Kidney tubule cell (primary cell): ENCODE measurements around the gene NEK8.
"Not testable (repeated sequence)": the region's sequence is repeated elsewhere in the genome, so short reads cannot be mapped to it uniquely, and the experiment has no call there.

Source experiments
- DNase-seq: peaks from one replicate; pipeline ENCODE4 v3.0.0-alpha.2; 2018; ENCODE audit warnings: low spot score

The NEK8 gene

DNA sequence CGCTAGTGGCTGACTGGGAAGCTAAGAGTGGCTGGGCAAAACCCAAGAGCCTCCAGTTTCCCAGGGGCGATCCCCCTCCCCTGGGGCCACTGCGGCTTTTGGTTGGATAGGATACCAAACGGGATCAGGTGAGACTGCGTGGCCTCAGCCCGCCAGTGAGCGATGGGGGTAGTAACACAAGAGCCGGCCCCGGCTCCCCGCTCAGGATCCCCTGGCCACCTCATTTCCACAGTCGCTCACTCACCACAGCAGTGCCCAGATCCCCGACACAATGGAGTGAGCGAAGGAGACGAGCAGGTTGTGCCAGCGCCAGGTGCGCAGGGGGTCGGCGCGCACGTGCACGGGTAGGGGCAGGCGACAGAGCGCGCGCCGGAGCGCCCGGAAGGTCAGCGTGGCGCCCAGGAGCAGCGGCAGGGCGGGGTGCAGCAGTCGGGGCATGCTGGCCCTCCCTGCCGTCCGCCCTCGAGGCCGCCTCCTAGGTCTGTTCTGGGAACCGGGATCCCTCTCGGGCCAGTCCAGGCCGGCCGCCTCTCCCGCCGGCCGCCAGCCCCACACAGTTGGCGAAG is 2.8 kb upstream of the NEK8 start:
- DNase-seq, result peak; percentile 85

GRCh38 chr17:28726226-28726626 is 2.4 kb upstream of the NEK8 start, which contains the start of gene TLCD1:
TLCD1 (minus strand) TSS chr17:28726233; CDS start chr17:28726097, 136 bp downstream.
- no peak for DNase-seq

DNA sequence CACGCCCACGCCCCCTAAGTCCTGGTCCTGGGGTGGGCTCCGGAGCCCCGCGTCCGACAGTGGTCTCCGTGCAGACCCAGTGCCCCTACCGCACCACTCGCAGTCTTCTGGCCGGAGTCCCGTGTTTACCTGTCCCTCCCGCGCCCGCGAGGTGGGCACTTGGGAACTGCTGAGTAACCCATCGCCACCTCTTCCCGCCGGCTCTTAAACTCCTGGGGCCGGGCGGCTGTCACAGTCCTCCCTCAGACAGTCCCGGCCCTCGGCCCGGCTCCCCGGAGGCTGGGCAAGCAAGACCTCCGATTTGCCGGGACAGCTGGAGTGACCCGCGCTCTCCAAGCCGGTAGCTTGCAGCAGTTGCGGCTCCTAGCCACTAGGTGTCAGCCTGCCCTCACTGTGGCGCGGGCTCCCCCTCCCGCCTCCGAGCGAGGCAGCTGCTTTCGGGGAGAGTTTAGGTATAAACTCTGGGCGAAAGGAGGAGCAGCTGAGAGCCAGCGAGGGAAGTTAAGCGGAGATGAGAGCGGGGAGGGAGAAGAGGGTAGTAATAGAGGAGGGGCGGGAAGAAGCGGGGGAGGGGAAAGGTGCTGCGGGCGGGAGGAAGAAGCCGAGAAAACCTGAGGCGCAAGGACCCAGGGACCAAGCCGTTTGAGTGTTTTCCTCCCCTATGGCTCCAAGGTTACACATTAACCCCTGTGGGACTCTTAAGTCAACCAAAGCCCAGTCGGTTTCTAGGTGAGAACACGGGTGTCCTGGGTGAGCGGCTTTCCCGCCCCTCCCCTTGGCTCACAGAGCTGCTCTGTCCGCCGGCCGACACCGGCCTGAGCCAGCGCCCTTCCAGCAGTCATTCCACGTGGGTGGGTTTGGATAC is 1.7 kb upstream of the NEK8 start:
- peak; percentile 99 for DNase-seq

DNA sequence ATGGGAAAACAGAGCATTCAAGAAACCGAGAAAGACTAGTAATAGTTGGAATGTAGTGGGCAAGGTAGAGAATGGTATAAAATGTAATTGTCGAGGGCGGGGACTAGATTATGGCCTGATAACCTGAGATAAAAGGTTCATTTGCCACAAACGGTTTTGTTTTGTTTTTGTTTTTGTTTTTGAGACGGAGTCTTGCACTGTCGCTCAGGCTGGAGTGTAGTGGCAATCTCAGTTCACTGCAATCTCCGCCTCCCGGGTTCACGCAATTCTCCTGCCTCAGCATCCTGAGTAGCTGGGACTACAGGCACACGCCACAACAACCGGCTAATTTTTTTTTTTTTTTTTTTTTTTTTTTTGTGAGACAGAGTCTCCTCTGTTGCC is 1.4 kb downstream of the NEK8 start:
- DNase-seq, result no peak

- DNase-seq, result no peak
Observed at GRCh38 chr17:28733346-28733745, 4.8 kb downstream of the NEK8 start.

GRCh38 chr17:28734712-28735241 is 6.2 kb downstream of the NEK8 start:
- DNase-seq, result no peak

DNA sequence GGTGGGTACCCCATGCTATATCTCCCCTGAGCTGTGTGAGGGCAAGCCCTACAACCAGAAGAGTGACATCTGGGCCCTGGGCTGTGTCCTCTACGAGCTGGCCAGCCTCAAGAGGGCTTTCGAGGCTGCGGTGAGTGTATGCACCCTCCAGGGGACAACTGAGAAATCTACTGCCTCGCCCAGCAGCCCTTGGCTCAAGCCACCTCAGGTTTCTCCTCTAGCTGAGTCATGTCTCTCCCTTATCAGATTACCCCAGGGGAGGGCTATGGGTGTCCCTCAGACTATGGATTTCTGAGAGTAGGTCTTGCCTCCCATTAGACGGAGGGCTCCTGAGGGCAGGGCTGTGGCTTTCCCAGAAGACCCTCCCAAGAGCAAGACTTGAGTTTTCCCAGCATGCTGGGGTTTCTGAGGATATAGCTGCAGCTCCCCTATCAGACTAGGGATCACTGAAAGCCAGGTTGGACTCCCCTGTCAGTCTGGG is 6.7 kb downstream of the NEK8 start:
- no peak for DNase-seq

GRCh38 chr17:28735913-28736769 is 7.6 kb downstream of the NEK8 start:
- not testable (repeated sequence) for DNase-seq

DNA sequence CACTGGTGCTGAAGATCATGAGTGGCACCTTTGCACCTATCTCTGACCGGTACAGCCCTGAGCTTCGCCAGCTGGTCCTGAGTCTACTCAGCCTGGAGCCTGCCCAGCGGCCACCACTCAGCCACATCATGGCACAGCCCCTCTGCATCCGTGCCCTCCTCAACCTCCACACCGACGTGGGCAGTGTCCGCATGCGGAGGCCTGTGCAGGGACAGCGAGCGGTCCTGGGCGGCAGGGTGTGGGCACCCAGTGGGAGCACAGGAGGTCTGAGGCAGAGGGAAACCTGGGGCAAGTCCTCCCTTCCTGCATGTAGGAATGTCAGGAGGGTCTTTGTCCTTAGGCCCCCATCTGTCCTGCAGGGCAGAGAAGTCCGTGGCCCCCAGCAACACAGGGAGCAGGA is 8.7 kb downstream of the NEK8 start:
- DNase-seq, result no peak

GRCh38 chr17:28737770-28738679 is 9.4 kb downstream of the NEK8 start:
- DNase-seq, result peak; percentile 79

DNA sequence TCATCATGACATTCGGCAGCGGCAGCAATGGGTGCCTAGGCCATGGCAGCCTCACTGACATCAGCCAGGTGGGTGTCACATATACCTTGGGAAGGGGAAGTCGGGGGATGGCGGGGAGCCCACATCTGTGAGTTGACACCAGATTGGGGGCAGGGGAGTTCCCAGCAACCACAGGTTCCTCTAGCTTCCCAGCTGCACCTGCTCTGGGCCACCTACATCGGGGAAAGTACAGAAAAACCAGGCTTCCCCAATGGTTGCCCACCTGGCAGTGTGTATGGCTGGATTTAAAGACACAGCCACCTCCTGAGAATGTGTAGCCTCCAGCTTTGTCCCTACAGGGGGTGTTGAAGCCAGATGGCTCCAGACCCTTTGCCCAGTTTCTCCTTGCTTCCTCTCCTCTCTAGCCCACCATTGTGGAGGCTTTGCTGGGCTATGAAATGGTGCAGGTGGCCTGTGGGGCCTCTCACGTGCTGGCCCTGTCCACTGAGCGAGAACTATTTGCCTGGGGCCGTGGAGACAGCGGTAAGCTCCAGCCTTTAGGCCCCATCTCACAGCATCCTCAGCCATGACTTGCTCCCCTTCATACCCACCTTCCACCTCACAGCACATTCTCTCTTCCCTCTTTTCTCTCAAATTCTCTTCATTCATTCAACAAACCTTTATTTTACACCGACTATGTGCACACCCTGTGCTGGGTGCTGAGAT is 10.2 kb downstream of the NEK8 start:
- no peak for DNase-seq

DNA sequence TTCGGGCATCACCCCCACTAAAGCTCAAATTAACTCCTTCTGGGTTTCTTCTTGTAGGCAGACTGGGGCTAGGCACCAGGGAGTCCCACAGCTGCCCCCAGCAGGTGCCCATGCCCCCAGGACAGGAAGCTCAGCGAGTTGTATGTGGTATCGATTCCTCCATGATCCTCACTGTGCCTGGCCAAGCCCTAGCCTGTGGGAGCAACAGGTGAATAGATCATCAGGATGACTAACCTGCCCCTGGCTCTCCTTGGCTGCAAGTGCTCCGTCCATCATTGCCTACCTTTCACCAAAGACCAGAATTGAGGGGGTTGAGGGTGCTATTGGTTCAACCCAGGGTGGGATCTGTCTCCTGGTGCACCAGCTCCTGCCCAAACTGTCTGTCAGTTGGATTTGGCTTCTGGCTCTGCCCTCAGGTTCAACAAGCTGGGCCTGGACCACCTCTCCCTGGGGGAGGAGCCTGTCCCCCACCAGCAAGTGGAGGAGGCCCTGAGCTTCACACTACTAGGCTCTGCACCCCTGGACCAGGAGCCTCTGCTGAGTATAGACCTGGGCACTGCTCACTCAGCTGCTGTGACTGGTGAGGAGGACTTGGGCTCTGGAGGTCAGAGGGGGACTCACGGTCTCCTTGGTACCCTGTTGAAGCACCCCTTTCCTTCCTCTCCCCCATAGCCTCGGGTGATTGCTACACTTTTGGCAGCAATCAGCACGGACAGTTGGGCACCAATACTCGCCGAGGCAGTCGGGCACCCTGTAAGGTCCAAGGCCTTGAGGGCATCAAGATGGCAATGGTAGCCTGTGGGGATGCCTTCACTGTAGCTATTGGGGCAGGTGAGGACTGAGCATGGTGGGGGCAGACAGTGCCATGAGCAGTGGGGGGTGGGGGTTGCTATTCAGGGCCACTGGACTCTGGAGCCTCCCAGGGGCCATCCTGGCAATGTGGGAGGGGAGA is 12.1 kb downstream of the NEK8 start:
- DNase-seq, result no peak

DNA sequence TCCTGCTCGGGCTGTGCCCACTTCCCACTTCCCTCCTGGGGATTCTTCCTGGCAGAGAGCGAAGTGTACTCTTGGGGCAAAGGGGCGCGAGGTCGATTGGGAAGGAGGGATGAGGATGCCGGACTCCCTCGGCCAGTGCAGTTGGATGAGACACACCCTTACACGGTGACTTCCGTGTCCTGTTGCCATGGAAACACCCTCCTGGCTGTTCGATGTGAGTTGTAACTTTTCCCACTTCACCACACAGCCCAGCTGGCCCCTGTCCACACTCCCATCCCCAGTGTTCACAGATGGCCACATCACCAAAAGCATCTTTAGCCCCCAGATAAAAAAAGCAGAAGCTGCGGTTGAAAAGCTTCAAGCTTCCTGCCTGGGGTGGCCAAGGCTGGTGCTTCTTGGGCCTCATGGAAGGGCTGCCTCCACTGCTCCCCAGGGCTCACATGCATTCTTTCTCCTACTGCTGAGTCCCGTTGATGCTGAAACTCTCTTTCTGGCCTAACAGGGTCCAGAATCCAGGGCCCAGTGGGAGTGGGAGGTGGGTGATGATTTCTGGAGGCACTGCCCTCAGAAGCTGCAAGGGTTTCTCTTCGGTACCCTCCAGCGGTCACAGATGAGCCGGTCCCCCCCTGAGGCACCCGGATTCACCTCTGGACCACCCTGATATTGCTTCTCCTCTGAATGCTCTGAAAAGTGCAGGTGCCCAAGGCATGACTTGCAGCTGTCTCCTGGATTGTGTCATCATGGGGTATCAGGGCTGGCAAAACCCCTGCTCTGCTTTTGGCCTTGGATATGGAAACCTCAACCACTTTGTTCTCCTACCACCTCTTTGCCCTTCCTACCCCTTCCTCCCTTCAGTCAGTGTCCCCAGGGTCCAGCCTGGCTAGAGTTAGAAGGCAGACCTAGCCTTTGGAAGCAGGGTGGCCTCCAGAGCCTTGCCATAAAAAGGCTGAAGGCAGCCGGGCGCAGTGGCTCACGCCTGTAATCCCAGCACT is 13.1 kb downstream of the NEK8 start:
- DNase-seq, result no peak

GRCh38 chr17:28743243-28744103 is 14.9 kb downstream of the NEK8 start, which contains the start of gene TRAF4:
TRAF4 (plus strand) TSS chr17:28744011; CDS start chr17:28744113, 102 bp downstream.
- peak; percentile 88 for DNase-seq

DNA sequence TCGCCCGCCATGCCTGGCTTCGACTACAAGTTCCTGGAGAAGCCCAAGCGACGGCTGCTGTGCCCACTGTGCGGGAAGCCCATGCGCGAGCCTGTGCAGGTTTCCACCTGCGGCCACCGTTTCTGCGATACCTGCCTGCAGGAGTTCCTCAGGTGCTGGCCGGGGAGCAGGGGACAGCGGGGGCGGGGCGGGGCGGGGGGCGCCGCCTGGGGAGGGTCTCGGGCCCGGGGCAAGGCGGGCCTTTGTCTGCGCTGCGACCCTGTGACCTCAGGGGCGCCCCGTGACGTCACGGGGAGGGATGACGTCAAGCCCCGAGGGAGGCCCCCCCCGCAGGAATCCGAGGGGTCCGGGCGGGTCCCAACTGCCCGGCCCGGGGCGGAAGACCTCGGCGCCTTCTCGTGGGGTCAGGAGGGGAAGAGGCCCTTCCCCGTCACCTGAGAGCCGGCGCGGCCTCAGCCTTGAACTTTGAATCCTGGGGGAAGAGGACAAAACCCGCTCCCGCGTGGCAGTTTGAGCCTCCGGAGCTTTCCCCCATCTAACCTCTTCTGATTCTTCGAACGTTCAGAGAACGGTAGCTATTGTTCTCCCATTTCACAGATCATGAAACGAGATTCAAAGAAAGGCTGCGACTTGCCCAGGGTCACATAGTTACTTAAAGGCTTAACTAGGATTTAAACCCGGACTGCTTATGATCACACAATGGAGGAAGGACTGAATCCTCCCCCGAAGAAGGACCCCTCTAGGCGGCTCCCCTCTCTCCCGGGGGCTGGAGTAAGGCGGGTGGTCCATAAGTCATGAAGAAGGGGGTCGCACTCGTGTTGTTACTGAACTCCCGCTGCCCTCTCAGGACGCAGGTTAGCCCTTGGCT is 15.8 kb downstream of the NEK8 start:
- DNase-seq, result peak; percentile 76
